Panc1 (cell line): ENCODE measurements around the gene ABL1.

ENCODE experiments used
- CTCF ChIP-seq: fragments of 450-650 bp; IDR thresholded peaks from 2 replicates; pipeline ENCODE4 v1.5.1; 2017; ENCODE audit warnings: mild to moderate bottlenecking
- POLR2AphosphoS5 ChIP-seq: IDR thresholded peaks from 2 replicates; pipeline ENCODE4 v1.6.1; 2012; ENCODE audit warnings: mild to moderate bottlenecking, low read depth, low read length, moderate library complexity
- TCF7L2 ChIP-seq: IDR thresholded peaks from 2 replicates; pipeline ENCODE4 v1.6.1; 2011; ENCODE audit warnings: mild to moderate bottlenecking, low read depth, low read length, inconsistent platforms

DNA sequence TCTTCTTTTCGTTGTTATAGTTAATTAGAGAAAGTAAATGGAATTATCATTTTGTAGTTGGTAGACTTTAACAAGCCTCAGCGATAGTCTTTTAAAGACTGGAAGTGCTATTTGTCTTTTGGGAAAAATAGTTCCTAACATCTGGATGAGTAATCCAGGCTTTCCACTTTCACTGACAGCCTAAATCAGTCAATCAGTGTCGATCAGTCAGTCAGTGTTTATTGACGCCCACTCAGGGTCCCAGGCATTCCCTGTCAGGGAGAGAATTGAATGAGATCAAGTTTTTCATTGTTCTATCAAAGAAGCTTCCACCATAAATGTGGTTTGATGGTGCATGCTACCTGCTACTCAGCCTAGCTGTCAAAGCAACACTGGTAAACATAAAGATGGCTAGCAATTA is 2.6 kb downstream of the ABL1 start:
- TF ChIP-seq TCF7L2: no peak
- TF ChIP-seq CTCF: no peak
- no peak for TF ChIP-seq POLR2AphosphoS5
